HUES6 (cell line): ENCODE data around the gene DEFB131B.

Source experiments
- H3K27ac ChIP-seq: 2 replicates; pipeline ENCODE4 v1.7.0; 2013; ENCODE audit warnings: low read depth, mild to moderate bottlenecking, low read length, inconsistent platforms
- H3K27me3 ChIP-seq: 2 replicates; pipeline ENCODE4 v1.6.1; 2013; ENCODE audit warnings: low read length; ENCODE audit not compliant: control insufficient read depth, insufficient read depth
- H3K36me3 ChIP-seq: 2 replicates; pipeline ENCODE4 v1.6.1; 2013; ENCODE audit warnings: low read length; ENCODE audit not compliant: control insufficient read depth, insufficient read depth
- H3K4me1 ChIP-seq: 2 replicates; pipeline ENCODE4 v1.6.1; 2013; ENCODE audit warnings: low read length; ENCODE audit not compliant: control insufficient read depth, insufficient read depth
- H3K4me3 ChIP-seq: 2 replicates; pipeline ENCODE4 v1.5.1; 2013; ENCODE audit warnings: low read depth, low read length
- H3K9ac ChIP-seq: one replicate; pipeline ENCODE4 v1.6.1; 2013; ENCODE audit warnings: mild to moderate bottlenecking, low read length
- H3K9me3 ChIP-seq: 2 replicates; pipeline ENCODE4 v1.6.1; 2013; ENCODE audit warnings: low read depth, low read length; ENCODE audit not compliant: control insufficient read depth, insufficient read depth

The DEFB131B gene

GRCh38 chr11:71933141-71933933, 55.1 kb downstream of the DEFB131B start:
- peaks cover 4% of the 10 kb centered on the region; the same call in 1 of the 2 replicates for H3K36me3 ChIP-seq
- no peak overlapping the region for H3K9ac ChIP-seq
- H3K27me3 ChIP-seq, result no peaks in the 10 kb centered on the region
- H3K4me3 ChIP-seq, result no peak overlapping the region
- H3K27ac ChIP-seq, result no peak overlapping the region
- H3K9me3 ChIP-seq, result no peaks in the 10 kb centered on the region
- H3K4me1 ChIP-seq, result peaks cover 6% of the 10 kb centered on the region; the same call in 1 of the 2 replicates
